WTC11 (cell line): ENCODE measurements around the gene SPATC1L. TPM values are rescaled to one million over a fixed set of nuclear protein-coding genes. Genes with fewer than 3 reads are reported as not detected.

Source experiments
- ATAC-seq: fragments of 200-7000 bp; cut with Tn5 transposase; 2 replicates; pipeline ENCODE4 v1.10.0; 2021; ENCODE audit warnings: mild to moderate bottlenecking, moderate library complexity
- CTCF ChIA-PET: fragments of 300-600 bp; sonication (Branson Sonifier 250); formaldehyde crosslinking; loops from one replicate; lab custom pipeline; 2021; ENCODE audit warnings: antibody characterized with exemption; lab: Charles Lee
- POLR2A ChIA-PET: fragments of 350-600 bp; sonication (Branson Sonifier 250); formaldehyde crosslinking; loops from one replicate; lab custom pipeline; 2021; ENCODE audit warnings: antibody characterized with exemption; lab: Charles Lee
- DNase-seq: peaks from one replicate; pipeline ENCODE4 v3.0.0; 2021; ENCODE audit warnings: low spot score
- H3K27ac Mint-ChIP-seq: 2 replicates; pipeline ENCODE4 v1.8.0; 2021; ENCODE audit warnings: mixed read lengths
- H3K27me3 Mint-ChIP-seq: 2 replicates; pipeline ENCODE4 v1.8.0; 2021; ENCODE audit warnings: low read depth, mild to moderate bottlenecking, moderate library complexity, mixed read lengths
- H3K36me3 Mint-ChIP-seq: 2 replicates; pipeline ENCODE4 v1.8.0; 2021; ENCODE audit warnings: mixed read lengths
- H3K4me1 Mint-ChIP-seq: 2 replicates; pipeline ENCODE4 v1.8.0; 2022; ENCODE audit warnings: mixed read lengths
- H3K4me3 Mint-ChIP-seq: 2 replicates; pipeline ENCODE4 v1.8.0; 2021; ENCODE audit warnings: mild to moderate bottlenecking, moderate library complexity, mixed read lengths
- H3K9me3 Mint-ChIP-seq: 2 replicates; pipeline ENCODE4 v1.8.0; 2021; ENCODE audit warnings: mixed read lengths
- ARID4B ChIP-seq: sonication (generic); formaldehyde crosslinking; IDR thresholded peaks from 2 replicates; pipeline ENCODE4 v1.8.0; 2023; ENCODE audit warnings: missing genetic modification reagents, mild to moderate bottlenecking, borderline replicate concordance
- ATF2 ChIP-seq: sonication (generic); formaldehyde crosslinking; IDR thresholded peaks from 2 replicates; pipeline ENCODE4 v1.8.1; 2022; ENCODE audit warnings: low read depth, missing genetic modification reagents, borderline replicate concordance
- CDX4 ChIP-seq: fragments of 250-450 bp; sonication (Bioruptor Pico); IDR thresholded peaks from 2 replicates; pipeline ENCODE4 v1.9.0; 2021; ENCODE audit warnings: moderate library complexity, mild to moderate bottlenecking, inconsistent platforms, borderline replicate concordance
- CREB1 ChIP-seq: sonication (generic); formaldehyde crosslinking; IDR thresholded peaks from 2 replicates; pipeline ENCODE4 v1.8.0; 2023; ENCODE audit warnings: mild to moderate bottlenecking, missing genetic modification reagents
- ELF4 ChIP-seq: sonication (generic); formaldehyde crosslinking; IDR thresholded peaks from 2 replicates; pipeline ENCODE4 v1.8.1; 2022; ENCODE audit warnings: low read depth, mild to moderate bottlenecking, moderate library complexity, missing genetic modification reagents
- FOXP1 ChIP-seq: sonication (generic); formaldehyde crosslinking; IDR thresholded peaks from 2 replicates; pipeline ENCODE4 v1.8.0; 2022; ENCODE audit warnings: missing genetic modification reagents, mild to moderate bottlenecking, moderate library complexity, borderline replicate concordance
- GABPB1 ChIP-seq: sonication (generic); formaldehyde crosslinking; IDR thresholded peaks from 2 replicates; pipeline ENCODE4 v1.8.1; 2023; ENCODE audit warnings: mild to moderate bottlenecking, missing genetic modification reagents
- HMGXB4 ChIP-seq: sonication (generic); formaldehyde crosslinking; IDR thresholded peaks from 2 replicates; pipeline ENCODE4 v1.8.1; 2023; ENCODE audit warnings: mild to moderate bottlenecking, moderate library complexity, missing genetic modification reagents
- IRF2 ChIP-seq: sonication (generic); formaldehyde crosslinking; IDR thresholded peaks from 2 replicates; pipeline ENCODE4 v1.8.0; 2022; ENCODE audit warnings: low read depth, missing genetic modification reagents, borderline replicate concordance
- MLX ChIP-seq: sonication (generic); formaldehyde crosslinking; IDR thresholded peaks from 2 replicates; pipeline ENCODE4 v1.8.1; 2023; ENCODE audit warnings: mild to moderate bottlenecking, missing genetic modification reagents, moderate library complexity
- MXD4 ChIP-seq: fragments of 250-450 bp; sonication (Bioruptor Pico); IDR thresholded peaks from 2 replicates; pipeline ENCODE4 v1.8.0; 2021; ENCODE audit warnings: mild to moderate bottlenecking, moderate library complexity, borderline replicate concordance
- NFATC4 ChIP-seq: fragments of 250-450 bp; sonication (Bioruptor Pico); IDR thresholded peaks from 2 replicates; pipeline ENCODE4 v1.9.0; 2021; ENCODE audit warnings: mild to moderate bottlenecking
- NFE2L1 ChIP-seq: sonication (generic); formaldehyde crosslinking; IDR thresholded peaks from 2 replicates; pipeline ENCODE4 v1.8.1; 2023; ENCODE audit warnings: missing genetic modification reagents
- PRRX2 ChIP-seq: fragments of 250-450 bp; sonication (Bioruptor Pico); IDR thresholded peaks from 2 replicates; pipeline ENCODE4 v1.8.0; 2021; ENCODE audit warnings: mild to moderate bottlenecking
- TCF7 ChIP-seq: sonication (generic); formaldehyde crosslinking; IDR thresholded peaks from 2 replicates; pipeline ENCODE4 v1.8.0; 2022; ENCODE audit warnings: mild to moderate bottlenecking, low read depth, missing genetic modification reagents, moderate library complexity
- ZNF263 ChIP-seq: sonication (generic); formaldehyde crosslinking; IDR thresholded peaks from 2 replicates; pipeline ENCODE4 v1.8.1; 2022; ENCODE audit warnings: low read depth, mild to moderate bottlenecking, moderate library complexity, missing genetic modification reagents
- ZNF423 ChIP-seq: fragments of 250-450 bp; sonication (Bioruptor Pico); IDR thresholded peaks from 2 replicates; pipeline ENCODE4 v2.1.2; 2022; ENCODE audit warnings: mild to moderate bottlenecking, moderate library complexity
- ZNF671 ChIP-seq: fragments of 250-450 bp; sonication (Bioruptor Pico); IDR thresholded peaks from 2 replicates; pipeline ENCODE4 v1.8.0; 2021; ENCODE audit warnings: mild to moderate bottlenecking
- total RNA-seq: library from RNA; stranded (reverse); gene quantifications from 3 replicates; pipeline ENCODE4 v1.2.3, GENCODE V29; 2021
- TF ChIP-seq, protein P1 (sequence below): sonication (generic); formaldehyde crosslinking; IDR thresholded peaks from 2 replicates; pipeline ENCODE4 v1.8.1; 2022; ENCODE audit warnings: mild to moderate bottlenecking, missing genetic modification reagents, moderate library complexity, borderline replicate concordance
- TF ChIP-seq, protein P2 (sequence below): sonication (generic); formaldehyde crosslinking; IDR thresholded peaks from 2 replicates; pipeline ENCODE4 v1.8.1; 2023; ENCODE audit warnings: mild to moderate bottlenecking, missing genetic modification reagents, moderate library complexity

Gene SPATC1L
- total RNA-seq, 1 experiment from 2014 or later, result 61.7 TPM

DNA sequence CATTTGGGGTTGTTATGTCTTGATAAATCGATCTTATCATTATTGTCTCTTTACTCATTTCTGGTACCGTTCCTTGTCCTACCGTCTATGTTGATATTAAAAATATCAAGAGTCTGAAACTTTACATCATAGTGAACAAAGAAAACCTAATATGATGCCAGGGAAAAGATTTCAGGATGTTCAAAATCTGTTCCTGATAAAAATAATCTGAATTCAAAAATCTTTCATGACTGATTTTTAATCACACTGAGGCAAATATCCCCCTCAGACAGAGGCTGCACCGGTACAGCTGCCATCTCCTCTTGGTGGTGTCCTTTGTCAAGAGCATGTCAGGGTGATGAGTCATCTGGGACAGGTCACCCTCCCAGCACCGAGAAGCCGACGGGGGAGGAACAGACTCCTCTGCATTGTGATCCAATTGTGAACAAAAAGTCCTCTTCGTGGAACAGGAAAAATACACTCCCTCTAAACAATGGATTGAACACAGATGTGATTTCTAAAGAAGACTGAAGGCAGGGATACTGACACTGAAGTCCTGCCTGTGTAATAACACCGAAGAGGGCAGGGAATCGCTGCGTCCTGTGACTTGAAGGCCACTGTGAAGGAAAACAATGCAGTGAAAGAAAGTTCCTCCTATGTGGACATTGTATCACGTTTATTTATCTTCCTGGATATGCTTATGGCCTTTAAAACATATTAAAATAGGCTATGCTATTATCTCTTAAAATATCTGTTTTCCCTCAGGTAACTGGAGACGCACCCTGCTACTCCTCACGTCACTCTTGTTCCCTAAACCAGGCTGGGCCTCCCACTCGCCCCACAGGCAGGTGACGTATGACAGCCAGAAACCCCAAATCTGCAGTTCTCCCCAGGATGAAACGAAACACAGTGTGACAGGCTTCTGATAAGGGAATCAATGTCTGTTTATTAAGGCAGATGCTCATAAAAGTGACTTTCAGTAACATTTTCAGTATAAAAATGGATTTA, 4.3 kb upstream of the SPATC1L start:
- H3K4me1 Mint-ChIP-seq, result peaks cover 22% of the 10 kb centered on the region
- H3K4me3 Mint-ChIP-seq, result no peak overlapping the region
- TF ChIP-seq PRRX2 (CRISPR knock-in tag) (no peak), GABPB1 (no peak), CREB1 (CRISPR knock-in tag) (no peak)
- H3K27me3 Mint-ChIP-seq, result no peaks in the 10 kb centered on the region
- DNase-seq (no peak), ATAC-seq (no peak)
- H3K27ac Mint-ChIP-seq, result peak overlapping the region; percentile 73
- ChIA-PET POLR2A (interaction anchor here (0.5 kb wide), 1 partner anchor 9 kb away, joined by 3 read pairs; no protein-coding TSS in a partner anchor), CTCF (no interaction called here)
- peaks cover 3% of the 10 kb centered on the region; the same call in 1 of the 2 replicates for H3K9me3 Mint-ChIP-seq
- peaks cover 18% of the 10 kb centered on the region for H3K36me3 Mint-ChIP-seq

GRCh38 chr21:46187814-46188213, 3.6 kb upstream of the SPATC1L start:
- POLR2A ChIA-PET, result interaction anchor here (0.5 kb wide), 1 partner anchor 10 kb away, joined by 3 read pairs; no protein-coding TSS in a partner anchor
- Mint-ChIP-seq H3K9me3 (no peaks in the 10 kb centered on the region), H3K27me3 (no peaks in the 10 kb centered on the region), H3K36me3 (peaks cover 11% of the 10 kb centered on the region), H3K4me1 (peaks cover 26% of the 10 kb centered on the region), H3K27ac (peak overlapping the region; percentile 33), H3K4me3 (no peak overlapping the region)
- TF ChIP-seq NFE2L1 (CRISPR knock-in tag) (no peak), ELF4 (no peak), HMGXB4 (CRISPR knock-in tag) (no peak), MLX (CRISPR knock-in tag) (no peak), ZNF423 (CRISPR knock-in tag) (no peak), FOXP1 (CRISPR knock-in tag) (no peak), CDX4 (no peak), ZNF671 (CRISPR knock-in tag) (no peak), NFATC4 (CRISPR knock-in tag) (no peak), ATF2 (no peak), IRF2 (CRISPR knock-in tag) (no peak), MXD4 (no peak), CREB1 (CRISPR knock-in tag) (no peak), ZNF263 (CRISPR knock-in tag) (no peak), ARID4B (CRISPR knock-in tag) (no peak), TCF7 (CRISPR knock-in tag) (no peak)
- TF ChIP-seq, protein P1, sequence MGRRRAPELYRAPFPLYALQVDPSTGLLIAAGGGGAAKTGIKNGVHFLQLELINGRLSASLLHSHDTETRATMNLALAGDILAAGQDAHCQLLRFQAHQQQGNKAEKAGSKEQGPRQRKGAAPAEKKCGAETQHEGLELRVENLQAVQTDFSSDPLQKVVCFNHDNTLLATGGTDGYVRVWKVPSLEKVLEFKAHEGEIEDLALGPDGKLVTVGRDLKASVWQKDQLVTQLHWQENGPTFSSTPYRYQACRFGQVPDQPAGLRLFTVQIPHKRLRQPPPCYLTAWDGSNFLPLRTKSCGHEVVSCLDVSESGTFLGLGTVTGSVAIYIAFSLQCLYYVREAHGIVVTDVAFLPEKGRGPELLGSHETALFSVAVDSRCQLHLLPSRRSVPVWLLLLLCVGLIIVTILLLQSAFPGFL (CRISPR knock-in tag), result no peak
- TF ChIP-seq, protein P2, sequence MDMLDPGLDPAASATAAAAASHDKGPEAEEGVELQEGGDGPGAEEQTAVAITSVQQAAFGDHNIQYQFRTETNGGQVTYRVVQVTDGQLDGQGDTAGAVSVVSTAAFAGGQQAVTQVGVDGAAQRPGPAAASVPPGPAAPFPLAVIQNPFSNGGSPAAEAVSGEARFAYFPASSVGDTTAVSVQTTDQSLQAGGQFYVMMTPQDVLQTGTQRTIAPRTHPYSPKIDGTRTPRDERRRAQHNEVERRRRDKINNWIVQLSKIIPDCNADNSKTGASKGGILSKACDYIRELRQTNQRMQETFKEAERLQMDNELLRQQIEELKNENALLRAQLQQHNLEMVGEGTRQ, result no peak
- ATAC-seq, result no peak
- DNase-seq, result no peak
- CTCF ChIA-PET, result no interaction called here
